GM20431 (cell line): Measurements from ENCODE around the gene SLC36A4.

ENCODE experiments used
- in situ Hi-C: fragments of 300-500 bp; cut with MseI, MboI; formaldehyde crosslinking; loops from one replicate; pipeline ENCODE4 v1.15.0; 2020; ENCODE audit warnings: low sequenced_read_pairs; ENCODE audit not compliant: unreplicated experiment

Gene SLC36A4

DNA sequence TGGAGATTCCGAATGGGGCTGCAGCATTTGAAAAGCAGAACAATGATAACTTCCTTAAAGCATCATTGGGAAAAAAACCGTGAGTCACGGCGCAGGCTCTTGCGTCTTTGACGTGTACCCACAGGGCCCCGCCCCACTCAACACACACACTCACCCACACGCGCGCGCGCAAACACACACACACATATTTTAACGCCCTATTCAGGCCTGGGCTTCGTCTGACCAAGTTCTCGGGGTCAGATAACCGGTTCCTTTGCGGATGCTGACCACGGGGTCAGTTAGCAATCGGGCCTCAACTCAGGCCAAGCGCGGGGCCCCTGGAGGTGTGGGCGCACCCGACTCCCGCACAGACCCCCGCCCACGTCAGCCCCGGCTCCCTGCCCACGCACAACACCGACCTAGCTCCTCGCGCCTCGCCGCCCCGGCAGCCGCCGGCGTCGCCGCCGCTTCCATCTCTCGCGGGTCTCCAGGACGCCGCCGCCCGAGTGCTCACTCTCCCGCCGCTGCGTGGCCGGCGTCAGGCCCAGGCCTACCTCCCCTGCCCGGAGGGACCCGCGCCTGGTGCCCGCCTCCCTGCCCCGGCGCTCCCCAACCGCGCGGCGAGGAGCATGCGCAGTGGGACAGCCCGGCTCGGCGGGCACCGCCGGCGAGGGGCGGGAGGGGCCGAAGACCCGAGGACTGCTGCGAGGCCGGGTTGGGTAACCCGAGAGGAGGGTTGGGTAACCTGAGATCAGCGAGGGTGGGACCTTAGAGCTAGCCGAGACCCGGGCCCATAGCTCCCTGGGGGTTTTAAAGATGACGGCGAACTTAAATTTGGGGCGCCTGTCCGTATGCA, at the start of gene SLC36A4:
TSS of gene SLC36A4 (minus strand) at position 612 of the 835 bp plus-strand sequence. CDS start at position 453, 159 bp downstream.
- in situ Hi-C loops = no loop called here

DNA sequence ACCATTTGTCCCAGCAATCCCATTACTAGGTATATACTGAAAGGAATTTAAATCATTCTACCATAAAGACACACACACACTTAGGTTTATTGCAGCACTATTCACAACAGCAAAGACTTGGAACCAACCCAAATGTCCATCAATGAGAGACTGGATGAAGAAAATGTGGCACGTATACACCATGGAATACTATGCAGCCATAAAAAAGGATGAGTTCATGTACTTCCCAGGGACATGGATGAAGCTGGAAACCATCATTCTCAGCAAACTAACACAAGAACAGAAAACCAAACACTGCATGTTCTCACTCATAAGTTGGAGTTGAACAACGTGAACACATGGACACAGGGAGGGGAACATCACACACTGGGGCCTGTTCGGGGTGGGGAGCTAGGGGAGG, 49.0 kb upstream of the SLC36A4 start:
- in situ Hi-C loops = loop anchor here (25.0 kb wide), 1 partner anchor 291 kb away; the partner anchor contains the start of gene SMCO4

DNA sequence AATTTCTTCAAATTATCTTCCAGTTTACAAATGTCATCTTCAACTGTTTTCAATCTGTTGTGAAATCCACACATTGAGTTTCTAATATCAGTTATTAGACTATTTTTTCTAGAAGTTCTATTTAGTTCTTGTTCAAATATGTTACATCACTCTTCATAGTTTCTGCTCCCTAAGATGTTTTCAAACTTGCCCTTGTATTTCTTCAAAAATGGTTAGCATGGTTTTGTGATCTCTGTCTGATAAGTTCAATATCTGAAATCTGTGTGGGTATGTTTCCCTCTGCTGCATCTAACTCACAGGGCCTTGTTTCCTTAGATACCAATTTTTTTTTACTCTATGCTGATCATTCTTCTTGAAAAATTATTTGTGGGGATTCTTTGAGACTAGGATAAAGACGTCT, 46.2 kb upstream of the SLC36A4 start:
- in situ Hi-C loops = loop anchor here (25.0 kb wide), 1 partner anchor 293 kb away; the partner anchor contains the start of gene SMCO4

DNA sequence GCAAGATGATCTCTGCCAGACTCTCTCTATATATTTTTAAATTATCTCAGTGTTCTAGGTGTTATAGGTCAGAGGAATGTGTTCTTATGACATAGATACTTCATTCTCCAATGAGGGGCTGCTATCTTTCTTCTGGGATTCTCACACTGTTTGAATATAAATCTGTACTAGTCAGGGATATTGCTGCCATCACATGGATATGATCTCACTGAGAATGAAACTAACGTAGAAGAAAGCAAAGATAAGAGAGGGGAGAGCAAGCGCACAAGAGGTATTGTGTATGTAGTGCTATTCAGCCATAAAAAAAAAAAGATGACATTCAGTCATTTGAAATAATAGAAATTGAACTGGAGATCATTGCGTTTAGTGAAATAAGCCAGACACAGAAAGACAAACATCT, 42.2 kb upstream of the SLC36A4 start:
- in situ Hi-C loops = loop anchor here (10.0 to 25.0 kb wide), 2 partner anchors 297 to 405 kb away; partner anchors contain the start of gene SMCO4

DNA sequence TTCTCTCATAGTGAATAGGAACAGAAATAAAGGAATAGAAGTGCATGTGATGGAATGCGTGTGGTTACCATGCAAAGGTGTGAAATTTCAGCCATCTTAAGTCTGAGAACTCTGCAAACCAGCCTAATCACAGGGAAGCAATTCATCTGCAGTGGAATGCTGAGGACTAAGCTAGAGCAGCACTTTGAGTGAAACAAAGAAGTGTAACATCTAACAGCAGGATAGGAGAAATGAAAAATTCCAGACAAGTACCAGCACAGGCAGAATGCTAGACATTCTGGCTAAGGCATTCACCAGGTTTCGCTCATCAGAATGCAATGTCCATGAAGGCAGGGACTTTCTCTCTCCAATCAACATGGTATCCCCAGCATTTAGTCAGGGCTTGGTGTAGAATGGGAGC, 41.2 kb upstream of the SLC36A4 start:
- in situ Hi-C loops = loop anchor here (10.0 to 25.0 kb wide), 2 partner anchors 298 to 406 kb away; partner anchors contain the start of gene SMCO4

DNA sequence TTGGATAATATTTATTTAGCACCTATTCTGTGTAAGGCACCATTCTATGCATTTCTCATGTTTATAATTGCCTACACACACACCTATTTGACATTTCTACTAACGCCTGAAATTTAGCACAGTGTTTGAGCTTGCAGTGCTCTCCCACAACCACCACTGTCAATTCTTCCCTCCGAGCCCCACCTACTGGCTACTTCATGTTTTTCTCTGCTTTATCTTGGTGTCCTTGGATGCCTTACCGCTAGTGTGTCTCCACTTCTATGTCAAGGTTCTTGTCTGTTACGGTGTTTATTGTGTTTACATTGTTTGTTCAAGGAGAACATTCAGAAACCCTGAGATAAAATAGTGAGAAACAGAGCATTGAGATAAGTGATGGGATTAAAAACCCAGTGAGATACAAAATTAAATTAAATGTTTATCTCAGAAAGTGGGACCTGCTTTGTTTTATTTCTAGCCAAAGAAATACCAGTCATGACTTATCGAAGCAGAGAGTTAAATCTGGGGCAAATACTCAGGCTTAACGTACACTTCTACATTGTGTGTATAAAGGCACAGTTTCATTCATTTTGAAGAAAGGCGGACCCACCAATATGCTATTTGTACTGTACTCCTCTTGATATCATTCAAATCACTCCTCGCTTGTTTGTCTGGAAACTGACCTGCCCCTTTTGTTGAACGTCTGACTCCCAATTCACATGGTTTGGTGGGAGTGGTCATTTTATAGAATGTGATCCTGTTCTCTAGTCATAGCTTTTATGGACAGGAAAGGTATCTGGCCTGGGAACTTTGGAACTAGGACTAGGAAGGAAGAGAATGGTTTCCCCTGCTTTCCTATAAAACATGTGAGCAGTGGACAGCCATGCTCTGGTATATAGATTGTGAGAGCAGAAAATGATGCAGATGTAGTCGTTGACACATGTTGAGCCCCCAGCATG, 39.2 kb upstream of the SLC36A4 start:
- in situ Hi-C loops = loop anchor here (10.0 to 25.0 kb wide), 2 partner anchors 300 to 408 kb away; partner anchors contain the start of gene SMCO4

DNA sequence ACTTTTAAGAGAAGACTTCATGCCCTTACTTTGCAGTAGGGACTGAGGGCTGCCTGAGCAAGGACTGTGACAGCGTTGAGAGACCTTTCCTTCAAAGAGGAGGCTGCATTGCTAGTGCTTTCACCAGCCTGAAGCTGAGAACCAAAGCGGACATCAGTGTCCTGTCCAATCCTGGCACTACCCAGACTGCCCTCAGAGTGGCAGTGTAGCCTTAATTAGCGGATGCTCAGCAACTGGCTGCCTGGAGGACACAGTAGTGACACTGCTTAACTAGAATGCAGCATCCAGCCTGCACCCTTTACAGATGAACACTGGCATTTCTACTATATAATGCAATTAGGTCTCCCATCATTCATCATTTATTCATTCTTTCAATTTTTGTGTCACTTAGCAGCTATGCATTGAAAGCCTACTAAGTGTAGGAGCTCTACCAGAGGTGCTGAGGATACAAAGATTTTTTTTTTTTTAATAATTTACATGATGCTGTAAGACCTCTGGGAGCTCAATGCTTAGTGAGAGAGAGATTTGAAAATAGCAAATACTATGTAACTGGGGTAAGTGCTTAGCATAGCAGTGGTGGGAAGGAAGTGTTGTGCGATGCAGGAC, 36.9 kb upstream of the SLC36A4 start:
- in situ Hi-C loops = loop anchor here (10.0 to 25.0 kb wide), 2 partner anchors 303 to 410 kb away; partner anchors contain the start of gene SMCO4

DNA sequence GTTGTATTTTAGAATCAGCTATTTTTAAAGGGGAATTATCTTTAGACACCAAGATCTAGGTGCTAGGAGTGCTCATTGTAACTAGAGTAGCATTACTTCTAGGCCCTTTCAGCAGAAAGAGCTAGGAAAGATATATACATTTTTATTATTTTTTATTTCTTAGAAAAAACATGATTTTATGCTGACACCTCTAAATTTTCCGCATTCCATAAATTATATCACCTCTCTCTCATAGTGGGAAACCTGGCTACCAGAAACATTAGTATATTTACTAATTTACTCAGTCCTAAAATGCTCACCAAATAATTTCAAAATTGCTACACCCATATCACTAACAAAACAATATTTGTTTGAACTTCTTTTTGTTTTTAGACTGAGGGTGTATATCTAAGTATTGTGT, 32.1 kb upstream of the SLC36A4 start:
- in situ Hi-C loops = loop anchor here (10.0 to 25.0 kb wide), 2 partner anchors 307 to 415 kb away; partner anchors contain the start of gene SMCO4

DNA sequence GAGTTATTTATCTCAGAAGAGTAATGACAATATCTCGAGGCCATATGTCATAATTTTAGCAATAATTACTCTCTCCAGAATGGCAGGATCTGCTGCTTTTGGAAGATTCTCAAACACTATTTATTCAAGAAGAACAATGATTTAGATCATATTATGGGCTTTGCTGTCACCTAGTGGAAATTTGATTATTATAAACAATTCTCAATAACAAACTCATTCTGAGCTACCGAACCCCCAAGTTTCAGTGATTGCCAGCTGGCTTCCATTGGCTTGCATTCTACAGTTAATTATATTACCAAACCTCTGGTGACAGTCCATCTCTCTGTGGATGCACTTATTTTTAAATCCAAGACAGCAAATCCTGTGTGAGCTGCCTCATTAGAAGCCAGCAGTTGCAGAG, 27.9 kb upstream of the SLC36A4 start:
- in situ Hi-C loops = loop anchor here (25.0 kb wide), 1 partner anchor 312 kb away; the partner anchor contains the start of gene SMCO4

DNA sequence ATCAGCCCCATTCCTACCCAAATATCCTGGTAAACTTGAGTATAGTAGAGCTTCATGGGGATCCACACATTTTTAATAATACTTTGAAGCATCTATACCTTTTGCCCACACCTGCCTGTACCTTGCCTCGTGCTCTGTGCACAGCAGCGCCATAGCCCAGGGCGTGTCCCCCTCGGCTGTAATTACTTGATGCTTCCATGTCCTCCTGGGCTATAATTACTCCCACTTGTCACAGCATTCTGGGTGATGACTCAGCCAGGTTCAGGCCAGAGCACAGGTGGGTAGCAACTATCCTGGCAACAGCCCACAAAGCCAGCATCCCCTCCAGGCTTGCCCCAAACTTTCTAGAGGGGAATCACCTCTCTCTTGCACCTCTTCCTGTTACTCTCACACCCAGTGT, 23.7 kb upstream of the SLC36A4 start:
- in situ Hi-C loops = loop anchor here (25.0 kb wide), 1 partner anchor 284 kb away; no protein-coding TSS in a partner anchor

DNA sequence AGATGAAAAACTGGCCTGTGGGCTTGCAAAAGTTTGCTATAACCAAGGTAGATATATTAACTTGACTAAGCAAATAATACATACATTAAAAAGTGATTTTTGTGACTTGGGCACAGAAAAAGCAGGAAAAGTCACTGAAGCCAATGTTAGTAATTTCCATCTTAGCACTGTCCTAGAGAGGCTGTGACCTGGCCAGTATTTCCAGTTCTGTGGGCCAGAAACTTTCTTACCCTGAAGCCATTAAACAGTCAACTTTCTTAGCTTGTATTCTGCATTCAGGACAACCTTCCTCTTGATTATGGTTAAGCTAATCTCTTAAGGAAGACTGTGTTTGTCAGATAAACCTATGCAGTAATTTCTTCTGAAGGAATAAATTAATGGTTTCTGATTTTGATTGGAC, 22.3 kb upstream of the SLC36A4 start:
- in situ Hi-C loops = loop anchor here (25.0 kb wide), 1 partner anchor 283 kb away; no protein-coding TSS in a partner anchor

DNA sequence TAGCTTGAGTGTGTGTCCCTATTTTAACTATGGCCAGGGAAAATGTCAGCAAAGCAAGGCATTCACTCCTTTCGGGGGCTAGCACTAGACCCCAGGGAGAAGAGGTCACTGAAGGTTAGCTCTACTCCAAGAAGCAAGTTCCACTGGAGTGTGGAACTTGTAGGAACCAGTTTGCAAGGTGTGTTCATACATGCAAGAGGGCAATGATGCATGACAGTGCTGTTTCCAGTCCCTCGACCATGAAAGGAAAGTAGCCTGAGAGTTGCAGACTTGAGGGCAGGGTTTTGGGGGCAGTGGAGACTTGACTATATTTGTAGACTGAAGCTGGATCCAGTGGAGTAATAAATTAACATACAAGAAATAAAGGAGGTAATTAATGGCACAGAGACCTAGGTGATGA, 21.6 kb upstream of the SLC36A4 start:
- in situ Hi-C loops = loop anchor here (25.0 kb wide), 1 partner anchor 282 kb away; no protein-coding TSS in a partner anchor

DNA sequence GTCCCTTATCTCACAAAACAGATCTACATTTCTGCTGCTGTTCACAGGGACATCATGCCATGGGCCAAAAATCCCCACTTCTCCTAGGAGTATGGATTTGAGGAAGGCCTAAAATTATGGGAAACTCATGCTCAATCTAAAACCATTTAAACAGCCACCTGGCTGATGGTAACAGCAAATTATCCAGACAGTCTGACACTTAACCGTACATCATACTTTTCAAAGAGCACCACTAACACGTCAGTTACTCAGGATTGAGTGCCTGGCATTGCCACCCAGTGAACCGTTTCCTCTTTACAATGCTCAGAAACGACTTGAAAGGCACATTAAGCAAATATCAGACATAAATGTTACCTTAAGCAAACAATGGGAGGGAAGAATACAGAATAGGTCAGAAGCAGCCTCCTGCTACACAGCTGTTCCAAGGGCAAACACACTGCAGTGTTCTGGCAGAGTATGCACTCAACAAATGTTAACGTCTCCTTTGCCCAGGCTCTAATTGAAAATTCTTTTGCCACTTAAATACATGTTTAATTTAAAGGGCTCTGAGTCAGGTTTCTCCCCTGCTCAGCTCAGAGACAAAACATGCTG, 18.8 kb upstream of the SLC36A4 start:
- in situ Hi-C loops = loop anchor here (25.0 kb wide), 1 partner anchor 279 kb away; no protein-coding TSS in a partner anchor

DNA sequence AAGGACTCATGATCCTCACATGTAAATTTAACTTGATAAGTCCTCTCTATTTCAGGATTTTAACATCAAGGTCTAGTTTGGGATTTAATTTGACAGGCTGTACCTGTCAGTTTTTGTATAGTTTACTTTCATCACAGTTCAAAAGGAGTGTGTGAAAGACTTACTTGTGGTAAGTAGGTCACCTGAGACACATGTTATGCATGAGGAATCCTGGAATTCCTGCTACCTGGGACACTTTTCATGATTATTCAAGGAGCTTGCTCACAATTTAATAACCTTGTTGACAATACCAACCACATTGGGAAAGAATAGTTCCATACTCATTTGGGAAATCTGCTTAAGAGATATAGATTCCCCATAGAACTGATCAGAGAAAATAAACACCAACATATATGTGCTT, 15.8 kb upstream of the SLC36A4 start:
- in situ Hi-C loops = loop anchor here (25.0 kb wide), 1 partner anchor 276 kb away; no protein-coding TSS in a partner anchor

DNA sequence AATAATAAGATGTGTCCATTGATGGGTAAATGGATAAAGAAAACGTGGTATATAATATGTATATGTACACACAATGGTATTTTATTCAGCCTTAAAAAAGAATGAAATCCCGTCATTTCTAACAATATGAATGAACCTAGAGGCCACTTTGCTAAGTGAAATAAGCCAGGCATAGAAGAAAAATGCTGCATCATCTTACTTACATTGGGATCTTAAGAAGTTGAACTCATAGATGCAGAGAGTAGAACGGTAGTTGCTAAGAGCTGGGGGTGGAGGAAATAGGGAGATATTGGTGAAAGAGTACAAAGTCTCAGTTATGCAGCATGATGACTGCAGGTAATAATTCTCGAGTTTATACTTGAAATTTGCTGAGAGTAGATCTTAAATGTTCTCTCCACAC, 14.3 kb upstream of the SLC36A4 start:
- in situ Hi-C loops = loop anchor here (25.0 kb wide), 1 partner anchor 275 kb away; no protein-coding TSS in a partner anchor

DNA sequence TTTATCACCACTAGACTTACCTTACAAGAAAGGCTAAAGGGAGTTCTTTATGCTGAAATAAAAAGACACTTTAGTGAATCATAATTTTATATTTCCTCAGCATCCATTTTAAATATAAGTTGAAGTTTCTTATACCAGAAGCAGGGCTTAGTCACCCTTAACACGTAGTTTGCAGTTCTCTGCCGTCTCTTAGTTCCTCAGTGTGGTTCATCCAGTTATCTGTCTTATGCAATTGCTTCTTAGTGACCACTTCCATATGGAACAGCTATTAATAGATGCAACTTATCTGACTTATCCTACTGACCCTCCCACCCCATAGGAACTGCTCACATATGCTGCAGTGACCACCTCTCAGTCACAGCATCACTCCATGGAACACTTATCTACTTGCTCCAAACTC, 11.7 kb upstream of the SLC36A4 start:
- in situ Hi-C loops = loop anchor here (25.0 kb wide), 1 partner anchor 272 kb away; no protein-coding TSS in a partner anchor

DNA sequence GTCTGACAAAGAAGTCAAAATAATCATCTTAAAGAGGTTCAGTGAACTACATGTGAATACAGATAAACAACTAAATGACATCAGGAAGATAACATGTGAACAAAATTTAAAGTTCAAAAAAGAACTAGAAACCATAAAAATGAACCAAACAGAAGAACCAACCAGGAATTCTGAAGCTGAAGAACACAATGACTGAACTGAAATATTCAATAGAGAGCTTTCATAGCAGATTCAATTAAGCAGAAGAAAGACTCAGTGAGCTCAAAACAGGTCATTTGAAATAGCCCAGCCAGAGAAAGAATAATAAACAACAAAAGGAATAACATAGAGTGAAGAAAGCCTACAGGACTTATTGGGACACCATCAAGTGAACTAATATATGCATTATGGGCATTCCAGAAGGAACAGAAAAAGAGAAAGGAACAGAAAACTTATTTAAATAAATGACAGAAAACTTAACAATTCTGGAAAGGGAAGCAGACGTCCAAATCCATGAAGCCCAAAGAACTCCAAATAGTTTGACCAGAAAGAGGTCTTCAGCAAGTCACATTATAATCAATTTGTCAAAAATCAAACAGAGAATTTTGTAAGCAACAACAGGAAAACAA, 11.0 kb upstream of the SLC36A4 start:
- in situ Hi-C loops = loop anchor here (25.0 kb wide), 1 partner anchor 271 kb away; no protein-coding TSS in a partner anchor

DNA sequence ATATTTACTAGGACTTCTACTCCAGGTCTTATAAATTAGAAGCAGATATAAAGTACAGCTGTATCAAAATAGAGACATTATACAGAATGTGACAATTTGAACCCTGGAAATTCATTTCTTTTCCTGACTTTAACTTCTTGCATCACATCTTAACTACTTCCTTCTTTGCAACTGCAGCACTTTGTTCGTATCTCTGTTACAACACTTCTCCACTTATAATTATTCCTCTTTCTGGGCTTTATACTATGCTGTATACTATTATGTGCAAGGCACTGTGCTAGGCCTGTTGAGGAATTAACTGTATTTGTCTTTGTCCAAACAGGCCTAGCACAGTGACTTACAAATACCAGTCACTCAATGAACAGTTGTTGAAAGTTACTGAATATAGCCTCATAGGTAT, 1.8 kb upstream of the SLC36A4 start:
- in situ Hi-C loops = loop anchor here (25.0 kb wide), 1 partner anchor 262 kb away; no protein-coding TSS in a partner anchor
